Activated CD8-positive, alpha-beta T cell treated with anti-CD3 and anti-CD28 coated beads, Interleukin-2, amount 10 ng/mL, durations not matched to agents 7 days and 5 days (primary cell): ENCODE measurements around the gene MRPL23. TPM values are rescaled to one million over a fixed set of nuclear protein-coding genes. Genes with fewer than 3 reads are reported as not detected.

Experiments used
- ATAC-seq: fragments of 150-1000 bp; cut with Tn5 transposase; one replicate; pipeline ENCODE4 v1.10.0; 2021; ENCODE audit warnings: moderate library complexity
- CTCF ChIA-PET: fragments of 350-600 bp; sonication (Branson Sonifier 250); formaldehyde crosslinking; loops from one replicate; lab custom pipeline; 2021; ENCODE audit warnings: antibody characterized with exemption; lab: Charles Lee
- POLR2A ChIA-PET: fragments of 350-600 bp; sonication (Branson Sonifier 250); formaldehyde crosslinking; loops from one replicate; lab custom pipeline; 2021; ENCODE audit warnings: antibody characterized with exemption; lab: Charles Lee
- DNase-seq: peaks from one replicate; pipeline ENCODE4 v3.0.0-alpha.2; 2020
- H3K27ac Mint-ChIP-seq: one replicate; pipeline ENCODE4 v1.8.0; 2021; ENCODE audit warnings: mild to moderate bottlenecking, mixed read lengths
- H3K27me3 Mint-ChIP-seq: one replicate; pipeline ENCODE4 v1.8.0; 2021; ENCODE audit warnings: low read depth, mixed read lengths
- H3K36me3 Mint-ChIP-seq: one replicate; pipeline ENCODE4 v1.8.0; 2021; ENCODE audit warnings: low read depth, mixed read lengths
- H3K4me1 Mint-ChIP-seq: one replicate; pipeline ENCODE4 v1.8.0; 2021; ENCODE audit warnings: low read depth, mixed read lengths
- H3K4me3 Mint-ChIP-seq: one replicate; pipeline ENCODE4 v1.8.0; 2021; ENCODE audit warnings: mild to moderate bottlenecking, mixed read lengths
- H3K9me3 Mint-ChIP-seq: one replicate; pipeline ENCODE4 v1.8.0; 2022; ENCODE audit warnings: mixed read lengths; ENCODE audit not compliant: insufficient read depth
- total RNA-seq, 2 experiments: library from RNA; stranded (reverse); gene quantifications; one replicate each; pipeline ENCODE4 v1.2.3, GENCODE V29; 2021

The MRPL23 gene
- total RNA-seq, 2 experiments from 2014 or later: 109 to 110 TPM

DNA sequence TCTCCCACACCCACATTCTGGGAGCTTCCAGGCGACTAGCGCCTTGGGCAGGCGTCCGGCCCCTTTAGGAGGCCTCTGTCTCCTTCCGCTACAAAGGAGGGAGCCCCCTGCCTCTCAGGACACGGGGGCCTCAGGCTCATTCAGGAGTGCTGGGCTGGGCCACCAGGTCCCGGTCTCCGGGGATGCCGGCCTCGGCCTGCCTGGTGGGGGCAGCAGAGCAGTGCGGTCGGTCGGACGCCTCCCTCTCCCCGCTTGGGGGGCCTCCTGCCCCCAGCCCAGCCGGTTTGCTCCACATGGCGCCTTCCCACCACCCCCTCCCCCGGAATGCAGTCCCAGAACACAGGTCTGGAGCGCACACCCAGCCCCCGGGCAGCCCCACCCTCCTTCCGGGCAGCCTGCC, 21.9 kb downstream of the MRPL23 start:
- Mint-ChIP-seq H3K27me3 (no peaks in the 10 kb centered on the region), H3K36me3 (no peaks in the 10 kb centered on the region), H3K4me1 (no peaks in the 10 kb centered on the region), H3K9me3 (no peaks in the 10 kb centered on the region), H3K4me3 (no peak overlapping the region), H3K27ac (no peak overlapping the region)
- CTCF ChIA-PET: interaction anchor here (1.7 kb wide), 1 partner anchor 136 kb away, joined by 3 read pairs; no protein-coding TSS in a partner anchor
- ATAC-seq: no peak
- POLR2A ChIA-PET: no interaction called here
- DNase-seq: no peak

DNA sequence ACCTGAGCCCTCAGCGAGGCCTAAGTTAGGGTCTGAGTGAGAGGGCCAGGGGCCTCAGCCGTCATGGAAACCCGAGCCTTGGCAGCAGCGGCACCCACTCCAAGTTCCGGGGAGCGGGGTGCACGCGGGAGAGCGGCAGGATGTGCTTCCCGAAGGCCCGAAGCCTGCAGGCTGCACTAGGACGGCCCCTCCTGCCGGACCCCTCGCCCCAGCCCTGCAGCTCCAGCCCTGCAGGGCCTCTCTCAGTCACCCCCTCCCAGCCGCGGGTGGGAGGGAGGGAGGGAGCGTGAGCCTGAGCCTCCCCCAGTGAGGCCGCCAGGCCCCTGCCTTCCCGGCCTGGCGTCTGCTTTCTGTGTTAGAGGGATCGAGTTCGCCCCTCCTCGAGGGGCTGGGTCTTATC, 22.6 kb downstream of the MRPL23 start:
- POLR2A ChIA-PET: no interaction called here
- CTCF ChIA-PET: interaction anchor here (1.7 kb wide), 1 partner anchor 137 kb away, joined by 3 read pairs; no protein-coding TSS in a partner anchor
- no peaks in the 10 kb centered on the region for H3K27me3 Mint-ChIP-seq

GRCh38 chr11:1970956-1971355, 23.8 kb downstream of the MRPL23 start:
- Mint-ChIP-seq H3K9me3 (no peaks in the 10 kb centered on the region), H3K27me3 (no peaks in the 10 kb centered on the region), H3K36me3 (no peaks in the 10 kb centered on the region), H3K4me1 (no peaks in the 10 kb centered on the region), H3K4me3 (no peak overlapping the region), H3K27ac (no peak overlapping the region)
- DNase-seq (no peak), ATAC-seq (no peak)
- ChIA-PET POLR2A (no interaction called here), CTCF (no interaction called here)

More for the DNA sequence above, 22.6 kb downstream of the MRPL23 start:
- H3K36me3 Mint-ChIP-seq: no peaks in the 10 kb centered on the region
- DNase-seq: no peak
- H3K9me3 Mint-ChIP-seq: no peaks in the 10 kb centered on the region
- no peak for ATAC-seq
- H3K4me3 Mint-ChIP-seq: no peak overlapping the region
- no peak overlapping the region for H3K27ac Mint-ChIP-seq
- H3K4me1 Mint-ChIP-seq: no peaks in the 10 kb centered on the region

GRCh38 chr11:1975185-1975584, 28.1 kb downstream of the MRPL23 start:
- DNase-seq (no peak), ATAC-seq (no peak)
- Mint-ChIP-seq H3K4me3 (no peak overlapping the region), H3K27me3 (no peaks in the 10 kb centered on the region), H3K9me3 (no peaks in the 10 kb centered on the region), H3K4me1 (no peaks in the 10 kb centered on the region), H3K36me3 (no peaks in the 10 kb centered on the region), H3K27ac (no peak overlapping the region)
- CTCF ChIA-PET: no interaction called here
- POLR2A ChIA-PET: no interaction called here

DNA sequence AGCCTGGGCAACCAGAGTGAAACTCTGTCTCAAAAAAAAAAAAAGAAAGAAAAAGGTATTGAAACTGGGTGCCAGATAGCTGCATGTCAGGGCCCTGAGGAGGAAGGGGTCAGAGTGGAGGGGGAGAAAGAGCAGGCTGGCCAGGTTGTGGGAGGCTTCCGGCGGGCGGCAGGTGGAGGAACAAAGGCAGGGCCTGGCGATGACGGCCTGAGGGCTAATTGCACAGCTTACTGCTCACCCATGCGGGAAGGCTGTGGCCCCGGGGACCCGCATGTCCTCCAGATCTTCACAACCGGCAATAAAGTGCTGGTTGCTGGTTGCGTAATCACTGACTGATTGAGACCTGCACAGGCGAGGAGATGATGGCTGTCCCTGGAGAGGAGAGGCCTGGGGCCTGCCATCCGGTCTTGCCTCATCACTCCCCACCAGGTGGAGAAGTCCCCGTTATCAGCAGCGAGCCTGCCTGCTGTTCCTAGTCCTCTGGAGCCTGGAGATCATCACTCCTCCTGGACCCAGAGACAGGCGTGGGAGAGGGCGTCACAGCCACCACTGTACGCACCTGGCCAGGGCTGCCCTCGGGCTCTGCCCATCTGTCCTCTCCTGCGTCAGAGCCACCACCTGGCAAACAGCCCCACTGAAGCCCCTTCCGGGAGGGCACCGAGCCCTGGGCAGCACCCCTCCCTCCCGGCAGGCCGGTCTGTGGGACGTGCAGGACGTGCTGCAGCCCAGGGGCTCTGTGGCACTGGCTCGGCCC, 31.8 kb downstream of the MRPL23 start:
- H3K36me3 Mint-ChIP-seq: no peaks in the 10 kb centered on the region
- ChIA-PET POLR2A (no interaction called here), CTCF (no interaction called here)
- ATAC-seq: no peak
- DNase-seq: no peak
- no peaks in the 10 kb centered on the region for H3K27me3 Mint-ChIP-seq
- H3K27ac Mint-ChIP-seq: no peak overlapping the region
- no peak overlapping the region for H3K4me3 Mint-ChIP-seq
- H3K4me1 Mint-ChIP-seq: no peaks in the 10 kb centered on the region
- H3K9me3 Mint-ChIP-seq: no peaks in the 10 kb centered on the region

DNA sequence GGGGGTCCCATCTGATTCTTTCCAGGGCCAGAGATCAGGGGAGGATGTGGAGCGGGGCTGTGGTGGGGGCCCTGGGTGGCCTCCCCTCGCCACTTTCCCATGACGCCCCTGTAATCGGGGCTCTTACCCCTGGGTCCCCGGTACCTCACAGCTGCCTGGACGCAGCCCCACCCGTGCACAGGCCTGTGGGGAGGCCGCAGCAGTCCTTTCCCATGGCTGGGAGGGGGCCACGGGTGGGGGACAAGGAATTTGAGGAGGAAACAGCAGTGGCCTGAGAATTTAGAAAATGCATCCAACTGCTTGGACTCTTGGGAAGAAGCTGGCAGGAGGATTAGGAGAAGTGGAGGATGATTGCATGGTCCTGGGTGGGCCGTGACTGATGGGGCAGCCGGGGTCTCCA, 32.5 kb downstream of the MRPL23 start:
- ChIA-PET CTCF (no interaction called here), POLR2A (no interaction called here)
- Mint-ChIP-seq H3K27me3 (no peaks in the 10 kb centered on the region), H3K36me3 (no peaks in the 10 kb centered on the region), H3K4me1 (no peaks in the 10 kb centered on the region), H3K4me3 (no peak overlapping the region), H3K9me3 (no peaks in the 10 kb centered on the region), H3K27ac (no peak overlapping the region)
- ATAC-seq (no peak), DNase-seq (no peak)

DNA sequence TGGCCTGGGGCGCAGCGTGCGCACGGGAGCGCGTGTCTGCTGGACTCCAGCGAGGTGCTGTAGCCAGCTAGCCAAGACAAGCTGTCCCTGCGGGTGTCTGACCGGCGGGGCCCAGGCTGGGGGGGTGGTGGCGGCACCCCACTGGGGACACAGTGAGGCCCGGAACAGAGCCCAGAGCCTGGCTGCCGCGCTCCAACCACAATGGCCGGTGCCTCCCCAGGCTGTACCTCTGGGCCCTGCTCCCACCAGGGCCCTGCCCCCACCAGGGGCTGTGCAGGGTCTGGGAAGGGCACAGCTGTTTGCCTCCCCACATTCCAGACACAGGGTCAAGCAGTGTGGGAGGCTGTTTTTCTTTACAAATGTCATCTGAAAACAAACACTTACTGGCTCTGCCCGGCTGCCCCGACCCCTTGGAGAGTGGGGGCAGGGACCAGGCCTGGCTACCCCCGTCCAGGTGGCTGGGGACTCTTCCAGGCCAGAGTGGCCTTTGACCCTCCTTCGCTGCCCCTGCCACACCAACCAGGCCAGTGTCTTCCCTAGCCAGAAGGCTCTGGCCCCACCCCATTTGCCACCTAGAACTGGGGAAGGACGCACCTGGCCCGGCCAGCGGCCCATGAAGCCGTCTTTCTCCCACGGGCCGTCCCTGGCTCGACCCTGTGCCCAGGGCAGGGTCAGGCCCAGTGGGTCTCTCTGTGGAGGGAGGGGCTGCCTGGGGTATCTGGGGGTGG, 35.9 kb downstream of the MRPL23 start:
- DNase-seq (no peak), ATAC-seq (no peak)
- no peak overlapping the region for H3K27ac Mint-ChIP-seq
- H3K4me3 Mint-ChIP-seq: no peak overlapping the region
- ChIA-PET CTCF (no interaction called here), POLR2A (no interaction called here)
- H3K4me1 Mint-ChIP-seq: no peaks in the 10 kb centered on the region
- H3K9me3 Mint-ChIP-seq: no peaks in the 10 kb centered on the region
- no peaks in the 10 kb centered on the region for H3K36me3 Mint-ChIP-seq
- H3K27me3 Mint-ChIP-seq: no peaks in the 10 kb centered on the region

GRCh38 chr11:1983601-1983961, 36.4 kb downstream of the MRPL23 start:
- no peaks in the 10 kb centered on the region for H3K36me3 Mint-ChIP-seq
- no peak for ATAC-seq
- no peaks in the 10 kb centered on the region for H3K9me3 Mint-ChIP-seq
- H3K27ac Mint-ChIP-seq: no peak overlapping the region
- no peak overlapping the region for H3K4me3 Mint-ChIP-seq
- H3K27me3 Mint-ChIP-seq: no peaks in the 10 kb centered on the region
- CTCF ChIA-PET: no interaction called here
- no peaks in the 10 kb centered on the region for H3K4me1 Mint-ChIP-seq
- POLR2A ChIA-PET: no interaction called here
- DNase-seq: no peak

- no peaks in the 10 kb centered on the region for H3K9me3 Mint-ChIP-seq
- H3K4me1 Mint-ChIP-seq: no peaks in the 10 kb centered on the region
- no peak for DNase-seq
- H3K36me3 Mint-ChIP-seq: no peaks in the 10 kb centered on the region
- ChIA-PET CTCF (no interaction called here), POLR2A (no interaction called here)
- no peak overlapping the region for H3K27ac Mint-ChIP-seq
- H3K4me3 Mint-ChIP-seq: no peak overlapping the region
- ATAC-seq: no peak
- H3K27me3 Mint-ChIP-seq: no peaks in the 10 kb centered on the region
Observed at GRCh38 chr11:1987024-1987423, 39.9 kb downstream of the MRPL23 start.

DNA sequence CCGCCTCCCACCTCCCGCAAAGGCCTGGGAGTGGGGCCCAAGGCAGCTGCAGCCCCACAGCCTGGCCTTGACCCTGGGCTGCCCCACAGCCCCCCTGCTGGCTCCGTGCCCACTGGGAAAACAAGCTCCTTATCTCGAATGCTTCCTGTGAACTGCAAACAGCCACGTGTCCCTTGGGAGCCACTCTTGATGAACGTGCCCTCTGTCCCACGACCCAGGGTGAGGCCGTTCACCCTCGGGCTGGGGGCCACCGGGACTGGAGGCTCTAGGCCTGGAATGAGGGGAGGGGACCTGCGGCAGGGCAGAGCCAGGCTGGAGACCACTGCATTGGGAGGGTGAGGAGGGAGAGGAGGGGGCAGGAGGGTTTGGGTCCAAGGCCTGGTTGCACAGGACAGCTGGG, 41.0 kb downstream of the MRPL23 start:
- ChIA-PET CTCF (interaction anchor here (1.1 kb wide), 1 partner anchor 13 kb away, joined by 3 read pairs; no protein-coding TSS in a partner anchor), POLR2A (no interaction called here)
- Mint-ChIP-seq H3K4me1 (no peaks in the 10 kb centered on the region), H3K27ac (no peak overlapping the region), H3K36me3 (no peaks in the 10 kb centered on the region), H3K4me3 (no peak overlapping the region), H3K9me3 (no peaks in the 10 kb centered on the region), H3K27me3 (no peaks in the 10 kb centered on the region)
- DNase-seq (no peak), ATAC-seq (no peak)

- Mint-ChIP-seq H3K4me3 (no peak overlapping the region), H3K9me3 (no peaks in the 10 kb centered on the region), H3K36me3 (no peaks in the 10 kb centered on the region), H3K27ac (no peak overlapping the region), H3K27me3 (no peaks in the 10 kb centered on the region), H3K4me1 (no peaks in the 10 kb centered on the region)
- ChIA-PET CTCF (interaction anchor here (1.1 kb wide), 1 partner anchor 13 kb away, joined by 3 read pairs; no protein-coding TSS in a partner anchor), POLR2A (no interaction called here)
- DNase-seq: no peak
- ATAC-seq: no peak
Observed at GRCh38 chr11:1988667-1989317, 41.7 kb downstream of the MRPL23 start.

DNA sequence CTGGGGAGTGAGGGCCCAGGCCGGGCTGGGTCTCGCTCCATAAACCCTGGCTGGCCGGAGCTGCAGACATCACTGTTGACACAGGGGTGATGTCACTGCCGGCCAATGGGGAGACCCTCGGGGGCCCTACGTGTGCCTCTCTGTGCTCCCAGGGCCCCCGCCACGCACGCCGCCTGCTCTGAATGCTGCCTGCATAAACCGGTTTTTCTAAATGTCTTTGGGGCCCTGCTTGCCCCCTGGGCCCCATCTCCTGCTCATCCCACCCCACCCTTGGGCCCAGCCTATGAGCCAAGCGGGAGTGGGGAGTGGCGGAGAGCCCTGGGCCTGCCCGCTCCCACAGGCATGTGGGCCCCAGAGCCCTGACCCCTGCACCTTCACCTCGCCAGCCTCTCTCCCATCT, 42.8 kb downstream of the MRPL23 start:
- POLR2A ChIA-PET: no interaction called here

More for the DNA sequence above, 42.8 kb downstream of the MRPL23 start:
- no peak overlapping the region for H3K4me3 Mint-ChIP-seq
- DNase-seq (no peak), ATAC-seq (no peak)
- CTCF ChIA-PET: no interaction called here
- H3K27ac Mint-ChIP-seq: no peak overlapping the region
- no peaks in the 10 kb centered on the region for H3K36me3 Mint-ChIP-seq
- no peaks in the 10 kb centered on the region for H3K9me3 Mint-ChIP-seq
- H3K4me1 Mint-ChIP-seq: no peaks in the 10 kb centered on the region
- no peaks in the 10 kb centered on the region for H3K27me3 Mint-ChIP-seq
